Activated CD8-positive, alpha-beta memory T cell treated with anti-CD3 and anti-CD28 coated beads, Interleukin-2, amount 50 U/mL, for 48 hours (primary cell): ENCODE results near the gene CHST15.
"Not testable (repeated sequence)": the region's sequence is repeated elsewhere in the genome, so short reads cannot be mapped to it uniquely, and the experiment has no call there.

Experiments used
- DNase-seq: peaks from one replicate; pipeline ENCODE4 v3.0.0-alpha.2; 2020

Gene CHST15

DNA sequence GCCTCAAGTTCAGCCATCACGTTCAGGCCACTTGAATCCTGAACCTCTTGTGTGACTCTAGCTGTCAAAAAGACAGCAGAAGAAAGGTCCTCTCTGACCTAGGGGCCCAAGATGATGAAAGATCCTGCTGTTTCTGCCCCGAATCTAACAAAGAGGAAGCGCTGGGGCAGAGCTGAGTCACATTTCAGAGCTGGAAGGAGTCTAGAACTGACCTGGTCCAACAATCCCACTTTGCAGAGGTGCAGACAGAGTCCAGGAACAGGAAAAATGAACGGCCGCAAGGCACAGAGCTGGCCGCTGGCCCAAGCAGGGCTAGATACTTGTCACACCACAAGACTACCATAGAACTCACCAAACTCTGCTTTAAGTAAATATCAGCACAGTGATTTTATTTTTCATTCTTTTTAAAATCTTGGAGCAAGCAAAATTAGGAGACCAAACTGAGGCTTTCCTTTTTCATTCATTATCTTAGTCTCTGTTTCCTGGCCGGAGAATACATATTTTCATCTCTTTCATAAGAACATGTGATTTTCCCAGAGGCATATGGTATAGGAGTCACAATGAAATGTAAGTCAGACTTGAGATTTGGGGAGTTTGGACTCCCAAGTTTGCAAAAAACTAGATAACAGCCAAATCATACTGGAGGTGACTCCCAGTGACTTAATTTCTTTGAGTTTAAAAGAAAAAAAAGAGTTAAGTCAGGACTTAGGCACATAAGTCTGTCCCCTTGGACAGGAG, 52.8 kb downstream of the CHST15 start:
- no peak for DNase-seq

DNA sequence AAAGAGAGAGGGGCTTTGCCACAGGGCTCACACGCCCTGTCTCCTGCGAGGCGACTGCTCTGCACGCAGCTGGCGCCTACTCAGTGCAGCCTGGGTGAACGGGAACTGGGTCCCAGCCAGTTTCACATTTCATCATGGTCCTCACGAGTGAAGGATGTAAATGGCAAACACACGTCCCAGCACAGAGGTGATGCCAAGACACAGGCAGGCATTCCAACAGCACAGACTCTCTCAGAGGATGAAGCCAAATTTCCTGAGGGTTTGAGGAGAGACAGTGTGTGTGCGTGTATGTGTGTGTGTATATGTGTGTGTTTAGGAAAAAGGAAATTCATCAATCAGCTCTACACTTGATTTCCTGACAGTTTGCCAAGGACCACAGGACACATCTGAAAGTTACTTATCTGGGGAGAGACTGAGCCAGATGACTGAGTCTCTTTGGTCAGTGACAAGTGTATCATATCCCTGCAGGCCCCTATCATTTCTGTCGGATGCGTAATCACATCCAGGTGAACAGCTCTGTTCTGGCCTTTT, 53.9 kb downstream of the CHST15 start:
- DNase-seq, result no peak

DNA sequence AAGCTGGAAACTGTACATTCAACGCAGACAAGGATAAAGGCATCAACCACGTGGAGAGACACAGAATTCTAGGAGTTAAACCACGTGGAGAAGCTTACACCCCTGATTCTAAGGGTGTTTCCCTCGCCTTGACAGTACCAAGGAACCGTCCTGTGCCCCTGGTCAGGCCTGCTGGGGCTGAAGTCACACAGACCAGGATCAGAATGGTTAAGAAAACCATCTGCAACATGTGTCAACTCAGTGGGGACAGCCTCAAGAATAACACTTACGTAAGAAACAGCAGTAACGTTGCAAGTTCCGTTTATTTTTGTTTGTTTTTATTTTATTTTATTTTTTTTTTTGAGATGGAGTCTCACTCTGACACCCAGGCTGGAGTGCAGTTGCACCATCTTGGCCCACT, 55.6 kb downstream of the CHST15 start:
- DNase-seq, result no peak

DNA sequence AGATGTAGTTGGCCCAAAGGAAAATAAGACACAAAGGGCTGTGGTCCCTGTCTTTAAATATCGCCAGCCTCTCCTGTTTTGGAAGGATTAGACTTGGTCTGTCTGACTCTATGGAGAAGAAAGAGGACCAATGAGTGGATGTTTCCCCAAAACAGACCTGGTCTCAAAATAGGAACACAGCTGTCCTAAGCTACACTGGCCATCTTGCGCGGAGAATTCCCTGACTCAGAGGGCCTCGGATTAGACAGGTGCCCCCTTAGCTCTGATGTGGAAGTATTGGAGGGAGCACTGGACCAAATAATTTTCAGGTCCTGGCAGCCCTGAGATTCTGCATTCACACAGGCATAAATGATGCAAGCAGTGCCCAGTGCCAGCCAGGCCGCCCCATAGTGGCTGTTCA, 56.1 kb downstream of the CHST15 start:
- DNase-seq, result no peak

DNA sequence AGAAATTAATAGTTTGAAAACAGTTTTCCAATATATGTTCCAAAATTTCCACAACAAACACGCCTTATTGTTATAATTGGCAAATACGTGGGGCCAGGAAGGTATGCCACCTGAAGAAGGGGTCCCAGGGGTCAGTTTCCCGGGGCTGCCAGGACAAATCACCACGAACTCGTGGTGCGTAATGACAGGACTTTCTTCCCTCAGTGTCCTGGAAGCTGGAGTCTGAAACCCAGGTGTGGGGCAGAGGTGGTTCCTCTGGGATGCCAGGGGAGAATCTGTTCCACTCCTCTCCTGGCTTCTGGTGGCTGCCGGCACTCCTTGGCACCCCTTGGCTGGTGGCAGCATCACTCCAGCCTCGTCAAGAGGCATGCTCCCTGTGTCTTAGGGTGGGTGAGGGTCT, 56.7 kb downstream of the CHST15 start:
- DNase-seq, result no peak

DNA sequence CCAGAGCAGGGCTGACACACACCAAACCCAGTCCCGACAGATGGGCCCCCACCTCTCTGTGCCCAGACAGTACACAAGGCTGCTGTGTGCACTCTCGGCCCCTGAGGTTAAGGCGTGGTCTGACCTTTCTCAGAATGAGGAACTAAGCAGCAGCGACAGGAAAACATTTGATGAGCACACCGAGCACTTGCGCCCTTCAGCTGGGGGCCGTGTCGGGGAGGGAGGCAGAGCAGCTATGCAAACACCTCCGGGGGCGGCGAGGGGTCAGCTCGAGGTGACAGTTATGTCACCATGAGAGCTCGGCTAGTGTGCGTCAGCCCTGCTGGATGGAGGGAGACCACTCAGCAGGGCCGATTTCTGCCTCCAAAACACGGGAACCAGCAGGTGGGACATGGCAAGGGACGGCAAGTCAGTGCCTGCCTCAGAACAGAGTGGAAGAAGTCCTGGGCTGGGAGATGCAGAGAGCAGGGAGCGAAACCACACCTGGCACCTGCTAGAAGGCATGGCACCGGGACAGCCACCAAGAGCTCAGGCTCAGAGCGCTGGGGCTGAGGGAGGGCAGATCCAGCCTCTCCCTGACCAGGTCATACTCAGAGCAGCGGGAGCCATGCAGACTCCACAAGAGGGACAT, 57.4 kb downstream of the CHST15 start:
- DNase-seq, result peak; percentile 56

DNA sequence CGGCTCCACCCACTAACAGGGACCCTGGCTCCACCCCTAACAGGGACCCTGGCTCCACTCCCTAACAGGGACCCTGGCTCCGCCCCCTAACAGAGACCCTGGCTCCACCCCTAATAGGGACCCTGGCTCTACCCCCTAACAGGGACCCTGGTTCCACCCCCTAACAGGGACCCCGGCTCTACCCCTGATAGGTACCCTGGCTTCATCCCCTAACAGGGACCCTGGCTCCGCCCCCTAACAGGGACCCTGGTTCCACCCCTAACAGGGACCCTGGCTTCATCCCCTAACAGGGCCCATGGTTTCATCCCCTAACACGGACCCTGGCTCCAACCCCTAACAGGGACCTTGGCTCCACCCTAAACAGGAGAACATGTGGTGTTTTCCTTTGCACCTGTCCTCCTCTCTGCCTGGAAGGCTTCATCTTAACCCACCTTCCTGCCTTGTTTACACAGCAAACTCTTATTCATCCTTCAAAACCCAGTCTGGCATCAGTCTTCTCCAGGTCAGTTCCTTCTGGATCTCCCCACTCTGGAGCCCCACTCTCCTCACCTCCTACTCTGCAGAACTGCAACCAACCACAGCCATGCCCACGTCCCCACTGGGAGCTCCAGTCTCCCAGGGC, 58.0 kb downstream of the CHST15 start:
- no peak for DNase-seq

DNA sequence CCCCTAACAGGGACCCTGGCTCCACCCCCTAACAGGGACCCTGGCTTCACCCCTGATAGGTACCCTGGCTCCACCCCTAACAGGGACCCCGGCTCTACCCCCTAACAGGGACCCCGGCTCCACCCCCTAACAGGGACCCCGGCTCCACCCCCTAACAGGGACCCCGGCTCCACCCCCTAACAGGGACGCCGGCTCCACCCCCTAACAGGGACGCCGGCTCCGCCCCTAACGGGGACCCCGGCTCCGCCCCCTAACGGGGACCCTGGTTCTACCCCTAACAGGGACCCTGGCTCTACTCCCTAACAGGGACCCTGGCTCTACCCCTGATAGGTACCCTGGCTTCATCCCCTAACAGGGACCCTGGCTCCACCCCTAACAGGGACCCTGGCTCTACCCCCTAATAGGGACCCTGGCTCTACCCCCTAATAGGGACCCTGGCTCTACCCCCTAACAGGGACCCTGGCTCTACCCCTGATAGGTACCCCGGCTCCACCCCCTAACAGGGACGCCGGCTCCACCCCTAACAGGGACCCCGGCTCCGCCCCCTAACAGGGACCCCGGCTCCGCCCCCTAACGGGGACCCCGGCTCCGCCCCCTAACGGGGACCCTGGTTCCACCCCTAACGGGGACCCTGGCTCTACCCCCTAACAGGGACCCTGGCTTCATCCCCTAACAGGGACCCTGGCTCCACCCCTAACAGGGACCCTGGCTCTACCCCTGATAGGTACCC, 58.7 kb downstream of the CHST15 start:
- DNase-seq, result not testable (repeated sequence)

DNA sequence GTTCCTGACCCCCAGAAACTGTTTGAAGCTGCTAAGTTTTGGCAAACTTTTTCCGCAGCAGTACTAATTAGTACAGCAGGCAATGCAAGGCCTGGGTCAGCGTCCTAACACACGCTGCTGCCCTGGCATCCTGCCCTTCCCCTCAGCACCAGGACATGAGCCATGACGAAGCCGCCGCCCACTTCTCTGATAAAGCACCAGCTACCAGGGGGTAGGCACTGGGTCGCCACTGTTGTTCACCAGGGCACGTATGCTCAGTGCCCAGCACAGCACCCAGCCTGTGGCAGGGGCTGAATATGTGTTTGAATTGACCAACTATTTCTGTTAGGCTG, 59.5 kb downstream of the CHST15 start:
- DNase-seq, result no peak

DNA sequence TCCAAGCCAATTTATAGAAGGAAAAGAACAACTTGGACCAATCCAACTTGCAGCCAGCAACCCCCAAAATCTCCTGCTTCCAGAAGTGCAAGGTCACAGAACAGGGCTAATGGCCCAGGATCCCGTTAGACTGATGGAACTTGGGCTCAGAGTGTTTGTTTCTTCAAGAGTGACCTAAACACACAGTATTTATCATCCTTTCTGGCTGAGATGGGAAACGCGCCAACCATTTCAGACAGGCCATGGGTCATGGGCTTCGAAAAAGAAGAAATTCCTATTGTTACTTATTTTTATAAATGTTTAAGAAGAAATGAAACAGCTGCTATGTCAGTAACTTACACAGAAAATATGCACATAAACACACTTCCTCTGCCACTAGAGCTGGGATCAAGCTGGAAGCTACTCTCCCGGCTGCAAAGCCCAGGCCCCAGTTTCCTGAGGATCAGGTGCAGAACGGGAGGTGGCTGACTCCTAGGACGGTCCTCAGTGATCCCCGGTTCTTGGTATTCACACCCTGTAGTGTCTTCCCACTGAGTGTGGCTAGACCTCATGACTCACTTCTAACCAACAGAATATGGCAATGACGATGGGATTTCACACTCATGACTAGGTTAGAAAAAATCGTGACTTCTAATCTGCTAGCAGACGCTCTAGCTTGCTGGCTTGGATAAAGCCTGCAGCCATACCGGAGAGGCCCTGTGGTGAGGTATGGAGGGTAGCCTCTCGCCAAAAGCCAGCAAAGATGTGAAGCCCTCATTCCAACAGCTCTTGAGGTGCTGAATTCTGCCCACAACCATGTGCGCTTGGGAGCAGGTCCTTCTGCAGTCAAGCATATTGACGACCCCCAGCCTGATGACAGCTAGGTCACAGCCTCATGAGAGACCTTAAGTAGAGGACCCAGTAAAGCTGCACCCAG, 60.2 kb downstream of the CHST15 start:
- DNase-seq, result no peak

DNA sequence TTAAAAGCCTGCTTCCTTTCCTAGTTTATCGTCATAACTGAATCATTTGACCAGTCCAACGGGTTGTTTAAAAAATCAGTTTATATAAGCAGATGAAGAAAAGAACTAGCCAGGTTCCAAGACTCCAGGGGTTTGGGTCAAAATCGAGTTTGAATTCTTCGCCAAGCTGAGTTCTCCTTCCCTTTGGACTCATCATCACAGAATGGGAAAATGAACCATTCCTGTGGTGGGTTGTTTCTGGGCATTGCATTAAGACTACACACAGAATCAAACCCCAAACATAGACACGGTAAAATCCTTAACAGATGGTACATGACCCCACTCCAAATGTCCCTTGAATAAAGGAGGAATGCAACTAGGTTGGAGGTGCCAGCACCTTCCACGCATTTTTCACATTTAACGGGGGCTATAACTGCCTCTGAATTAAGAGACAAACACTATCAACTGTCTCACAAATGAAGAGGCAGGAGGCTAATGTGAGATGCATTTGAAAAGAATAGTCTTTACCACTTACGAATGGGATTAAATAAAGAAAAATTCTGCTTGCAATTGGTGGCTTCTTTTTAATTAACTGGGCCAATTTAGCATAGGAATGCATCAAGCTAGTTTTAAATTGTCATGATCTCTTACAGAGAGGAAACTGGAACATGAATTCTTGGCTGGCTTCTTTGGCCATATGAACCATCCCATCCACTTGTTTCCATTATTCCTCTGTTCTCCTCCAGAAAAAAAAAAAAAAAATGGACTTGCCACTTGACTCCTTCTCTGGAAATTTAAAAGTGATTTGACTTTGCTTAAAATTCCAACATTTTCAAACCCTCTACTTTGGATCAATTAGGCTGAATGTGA, 61.1 kb downstream of the CHST15 start:
- no peak for DNase-seq

DNA sequence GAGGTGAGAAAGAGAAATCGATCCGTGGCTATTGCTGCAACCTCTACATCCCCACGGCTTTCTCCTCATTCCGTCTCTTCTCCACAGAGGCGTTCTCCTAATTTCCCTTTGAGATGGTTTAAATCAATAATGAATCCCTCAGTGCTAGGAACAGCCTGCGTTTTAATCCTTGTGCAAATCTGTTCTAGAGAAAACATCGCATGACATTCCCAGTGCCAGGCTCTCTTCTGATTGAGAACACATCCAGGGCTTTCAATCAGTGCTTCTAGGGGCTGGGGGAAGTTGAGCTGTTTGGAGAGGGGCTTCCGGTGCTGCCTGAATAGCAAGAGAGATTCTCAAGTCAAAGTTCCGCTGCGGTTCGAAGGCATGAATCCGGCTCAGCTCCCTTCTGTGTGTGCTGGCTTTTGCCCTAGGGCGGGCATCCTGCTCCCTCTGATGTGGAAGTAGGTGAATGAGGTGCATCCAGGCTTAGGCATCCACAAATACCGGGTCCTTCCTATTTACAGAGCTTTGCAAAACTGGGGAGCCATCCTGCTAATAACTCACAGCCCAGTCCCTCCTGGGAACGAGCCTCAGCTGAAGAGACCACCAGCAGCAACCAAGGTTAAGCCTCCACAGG, 62.8 kb downstream of the CHST15 start:
- DNase-seq, result no peak

DNA sequence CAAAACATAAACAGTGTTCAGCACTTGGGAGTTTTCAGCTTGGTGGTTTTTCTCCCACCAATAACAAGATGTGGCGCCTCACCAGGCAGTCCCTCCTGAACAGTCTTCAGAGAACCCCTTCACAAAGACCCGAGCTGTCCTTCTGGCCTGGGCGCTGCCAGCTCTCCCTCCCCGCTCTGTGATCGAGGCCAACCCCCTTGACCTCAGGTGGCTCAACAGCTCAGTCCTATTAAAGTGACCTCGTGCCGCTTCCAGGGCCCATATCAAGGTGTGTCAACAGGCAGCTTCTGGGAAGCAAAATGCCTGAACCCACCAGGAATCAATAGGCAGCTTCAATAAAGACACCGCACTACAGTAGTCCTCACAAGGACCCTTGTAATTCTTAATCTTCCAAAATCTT, 63.3 kb downstream of the CHST15 start:
- DNase-seq, result no peak

DNA sequence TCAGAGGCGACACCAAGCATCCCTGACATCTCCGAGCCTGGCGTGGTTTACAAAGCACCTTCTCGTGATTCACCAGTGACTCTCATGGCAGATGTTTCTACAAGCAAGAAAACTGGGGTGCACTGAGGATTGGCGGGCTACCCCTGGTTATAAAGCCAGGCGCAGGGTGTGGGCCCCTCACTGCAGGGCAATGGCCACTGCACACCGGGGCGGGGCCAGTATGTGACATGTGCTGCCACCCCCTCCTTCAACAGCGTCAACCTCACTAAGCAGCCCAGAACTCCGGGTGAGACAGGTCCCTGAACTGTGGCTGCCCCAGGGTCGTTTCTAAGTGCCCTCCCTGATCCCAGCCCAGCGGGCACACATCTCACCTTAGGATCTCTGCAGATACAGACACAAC, 63.8 kb downstream of the CHST15 start:
- no peak for DNase-seq

DNA sequence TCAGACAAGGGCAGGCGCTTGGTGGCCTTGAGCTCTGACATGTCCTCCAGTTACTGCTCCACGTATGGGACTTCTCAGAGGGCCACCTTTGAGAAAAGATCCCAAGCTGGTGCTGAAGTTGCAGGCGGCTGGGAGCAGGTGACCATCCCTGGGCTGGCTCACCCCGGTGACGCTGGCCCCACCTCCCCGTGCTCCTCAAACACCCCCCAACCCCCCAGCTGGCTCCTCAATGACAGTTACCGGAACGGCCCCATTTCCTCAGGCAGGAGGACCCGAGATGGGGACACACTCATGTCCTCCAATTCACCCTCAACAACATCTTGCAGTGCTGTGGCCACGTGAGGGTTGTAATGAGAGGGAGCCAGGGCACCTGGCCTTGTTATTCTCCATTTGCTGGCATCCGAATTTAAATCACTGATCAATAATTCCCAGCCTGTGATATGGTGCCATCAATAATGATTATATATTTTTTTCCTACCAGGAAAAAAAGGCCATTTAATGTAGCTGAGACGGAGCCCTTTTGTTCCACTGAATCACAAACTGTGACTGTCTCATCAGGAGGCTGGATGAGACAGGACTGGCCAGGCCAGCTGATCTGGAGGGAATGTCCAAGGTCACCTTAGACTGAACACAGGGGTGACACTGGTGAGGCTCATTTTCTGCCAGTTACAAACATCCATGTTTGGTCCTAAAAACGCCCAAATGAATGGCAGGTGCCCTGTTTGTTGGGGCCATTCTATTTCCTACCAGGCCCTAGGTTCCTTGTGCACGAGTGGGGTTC, 64.5 kb downstream of the CHST15 start:
- no peak for DNase-seq

DNA sequence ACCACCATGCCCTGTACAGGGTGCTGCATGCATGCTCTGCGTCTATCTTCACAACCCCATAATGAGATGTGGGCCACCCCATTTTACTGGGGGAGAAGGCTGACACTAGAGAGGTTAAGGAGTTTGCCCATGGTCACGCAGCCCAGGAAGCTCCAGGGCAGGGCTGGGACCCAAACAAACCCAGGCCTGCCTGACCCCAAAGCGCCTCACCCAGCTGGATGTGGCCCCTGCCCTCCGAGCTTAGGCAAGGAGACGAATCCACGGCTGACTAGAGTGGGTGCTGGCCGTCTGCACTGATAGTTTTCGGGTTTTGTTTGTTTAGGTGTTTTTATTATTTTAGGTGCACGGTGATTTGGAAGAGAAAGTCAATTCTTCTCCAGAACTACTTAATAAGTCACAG, 65.7 kb downstream of the CHST15 start:
- no peak for DNase-seq

DNA sequence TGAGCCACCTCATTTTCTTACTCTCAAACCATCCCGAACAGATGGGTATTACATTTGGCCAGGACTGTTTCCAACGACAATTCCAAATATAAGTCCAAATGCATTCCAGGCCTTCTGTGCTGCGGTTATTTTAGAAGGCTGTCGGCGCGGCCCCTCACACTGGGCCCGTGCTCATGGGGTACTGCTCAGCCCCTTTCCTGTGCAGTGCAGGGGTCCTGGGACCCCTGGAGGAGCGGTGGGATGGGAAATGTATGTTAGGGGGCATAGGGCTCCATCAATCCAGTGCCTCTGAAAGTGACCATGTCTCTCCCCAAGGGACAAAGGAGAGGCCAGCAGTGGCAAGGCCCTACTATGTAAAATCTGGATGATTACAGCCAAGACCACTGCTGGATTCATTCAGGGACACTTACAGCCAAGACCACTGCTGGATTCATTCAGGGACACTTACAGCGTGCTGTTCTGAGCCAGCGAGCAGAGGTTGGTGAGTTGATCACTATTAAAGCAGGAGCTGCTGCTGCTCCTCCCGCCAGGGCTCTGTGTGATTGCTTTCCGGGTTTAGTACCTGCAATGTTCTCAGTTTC, 66.3 kb downstream of the CHST15 start:
- no peak for DNase-seq

DNA sequence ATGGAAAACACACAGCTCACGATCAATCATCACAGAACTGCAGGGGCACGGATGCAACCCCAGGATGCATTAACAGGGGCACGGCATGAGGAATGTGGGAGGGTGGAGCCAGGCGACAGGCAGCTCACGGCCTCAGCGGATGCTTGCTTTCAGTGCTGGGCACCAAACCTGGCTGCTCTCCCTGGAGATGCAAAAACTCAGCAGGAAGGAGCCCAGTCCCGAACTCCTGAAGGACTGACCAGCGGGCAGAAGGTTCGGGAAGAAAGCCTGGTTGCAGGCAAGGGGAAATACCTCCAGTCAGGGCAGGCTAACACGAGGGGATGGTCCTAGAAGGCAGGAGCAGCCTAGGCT, 66.8 kb downstream of the CHST15 start:
- DNase-seq, result no peak

DNA sequence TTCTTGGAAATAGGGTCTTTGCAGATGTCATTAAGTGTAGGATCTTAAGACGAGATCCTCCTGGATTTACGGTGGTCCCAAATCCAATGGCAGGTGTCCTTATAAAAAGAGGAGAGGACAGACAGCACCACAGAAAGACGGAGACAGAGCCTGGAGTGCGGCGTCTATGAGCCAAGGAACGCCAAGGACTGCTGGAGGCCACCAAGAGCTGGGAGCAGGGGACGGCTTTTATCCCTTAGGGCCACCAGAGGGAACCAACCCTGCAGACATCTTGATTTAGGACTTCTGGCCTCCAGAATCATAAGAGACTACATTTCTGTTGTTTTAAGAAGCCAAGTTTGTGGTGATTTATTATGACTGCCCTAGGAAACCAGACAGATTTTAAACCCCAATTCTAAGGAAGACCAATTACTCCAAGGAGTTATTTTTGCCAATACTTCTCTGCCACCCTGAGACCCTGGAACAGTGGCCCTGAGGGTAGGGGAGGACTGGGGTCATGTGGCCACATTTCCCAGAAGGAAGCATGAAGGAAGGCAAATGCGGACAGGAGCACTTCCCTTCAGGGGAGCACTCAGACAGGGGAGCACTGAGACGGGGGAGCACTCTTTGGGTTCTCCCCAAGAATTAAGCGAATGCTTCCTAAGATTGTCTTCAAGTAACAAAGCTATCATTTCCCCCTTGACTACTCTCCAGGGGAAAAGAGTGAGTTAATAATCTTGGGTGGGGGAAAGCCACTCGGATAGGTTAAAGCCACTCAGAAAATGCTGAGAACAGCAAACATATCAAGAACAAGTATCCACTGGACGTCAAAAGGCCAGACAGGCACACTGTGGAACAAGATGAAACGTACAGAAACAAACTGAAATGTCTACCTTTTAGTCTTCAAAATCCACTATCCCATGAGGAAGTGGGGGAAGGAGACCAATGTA, 67.5 kb downstream of the CHST15 start:
- no peak for DNase-seq
